Neuronal stem cell (in vitro differentiated cells): ENCODE results near the gene TIA1.

Source experiments
- DNase-seq: peaks from one replicate; pipeline ENCODE4 v3.0.0-alpha.2; 2013; ENCODE audit warnings: low spot score
- H2AFZ ChIP-seq: one replicate; pipeline ENCODE4 v1.6.1; 2013; ENCODE audit warnings: mild to moderate bottlenecking, low read length, inconsistent platforms
- H2AK5ac ChIP-seq: 2 replicates; pipeline ENCODE4 v1.6.1; 2013; ENCODE audit warnings: low read depth, mild to moderate bottlenecking, inconsistent platforms, low read length, moderate library complexity, mixed read lengths
- H2BK120ac ChIP-seq: 2 replicates; pipeline ENCODE4 v1.6.1; 2013; ENCODE audit warnings: low read depth, mild to moderate bottlenecking, inconsistent platforms, low read length, moderate library complexity, mixed read lengths
- H2BK12ac ChIP-seq: one replicate; pipeline ENCODE4 v1.6.1; 2013; ENCODE audit warnings: low read length, inconsistent platforms
- H2BK15ac ChIP-seq: 2 replicates; pipeline ENCODE4 v1.6.1; 2013; ENCODE audit warnings: mild to moderate bottlenecking, low read length, inconsistent platforms, mixed read lengths
- H2BK5ac ChIP-seq: one replicate; pipeline ENCODE4 v1.6.1; 2013; ENCODE audit warnings: inconsistent platforms, mild to moderate bottlenecking, low read length, moderate library complexity
- H3K14ac ChIP-seq: one replicate; pipeline ENCODE4 v1.6.1; 2013; ENCODE audit warnings: low read length, inconsistent platforms
- H3K18ac ChIP-seq: 2 replicates; pipeline ENCODE4 v1.6.1; 2013; ENCODE audit warnings: low read length, inconsistent platforms
- H3K23ac ChIP-seq: 2 replicates; pipeline ENCODE4 v1.6.1; 2013; ENCODE audit warnings: low read depth, mild to moderate bottlenecking, mixed read lengths, low read length, inconsistent platforms; ENCODE audit not compliant: poor library complexity
- H3K27ac ChIP-seq: replicated peaks from 3 replicates; pipeline ENCODE4 v1.5.1; 2013; ENCODE audit warnings: low read length, inconsistent platforms
- H3K27me3 ChIP-seq, 3 experiments: 2 replicates each; pipeline ENCODE4 v1.6.1; 2013; ENCODE audit warnings: low read length in 3 of 3, mild to moderate bottlenecking in 2 of 3, inconsistent platforms in 1 of 3, low read depth in 1 of 3, mixed read lengths in 1 of 3, moderate library complexity in 1 of 3; ENCODE audit not compliant: control insufficient read depth in 3 of 3, insufficient read depth in 3 of 3
- H3K36me3 ChIP-seq, 2 donors: replicated peaks in 1 of 2; 2 replicates each; pipeline ENCODE4 v1.6.1; 2013; ENCODE audit warnings: low read length in 2 of 2; ENCODE audit not compliant: control insufficient read depth in 2 of 2, insufficient read depth in 2 of 2
- H3K4ac ChIP-seq: 2 replicates; pipeline ENCODE4 v1.6.1; 2013; ENCODE audit warnings: inconsistent platforms, mild to moderate bottlenecking, low read length, moderate library complexity
- H3K4me1 ChIP-seq, 2 donors: 1 replicate in 1 of 2; 2 replicates in 1 of 2; pipeline ENCODE4 v1.6.1; 2013; ENCODE audit warnings: low read length in 2 of 2, low read depth in 1 of 2; ENCODE audit not compliant: control insufficient read depth in 2 of 2, insufficient read depth in 1 of 2
- H3K4me2 ChIP-seq: one replicate; pipeline ENCODE4 v1.6.1; 2013; ENCODE audit warnings: mild to moderate bottlenecking, low read length, inconsistent platforms; ENCODE audit not compliant: insufficient read depth, poor library complexity, severe bottlenecking
- H3K4me3 ChIP-seq, 2 donors: 2 replicates each; pipeline ENCODE4 v1.5.1; 2013; ENCODE audit warnings: low read length in 2 of 2, mild to moderate bottlenecking in 2 of 2, inconsistent platforms in 1 of 2, moderate library complexity in 1 of 2
- H3K79me1 ChIP-seq: one replicate; pipeline ENCODE4 v1.6.1; 2013; ENCODE audit warnings: low read depth, mild to moderate bottlenecking, inconsistent platforms, low read length, moderate library complexity
- H3K9ac ChIP-seq: one replicate; pipeline ENCODE4 v1.6.1; 2013; ENCODE audit warnings: mild to moderate bottlenecking, low read depth, low read length, inconsistent platforms; ENCODE audit not compliant: poor library complexity
- H3K9me3 ChIP-seq, 2 donors: replicated peaks in 1 of 2; 2 replicates each; pipeline versions ENCODE3 to v1.6.1; 2013; ENCODE audit warnings: low read length in 2 of 2, mild to moderate bottlenecking in 2 of 2, inconsistent platforms in 1 of 2, low read depth in 1 of 2, mixed read lengths in 1 of 2, moderate library complexity in 1 of 2; ENCODE audit not compliant: control insufficient read depth in 2 of 2, insufficient read depth in 1 of 2
- H4K8ac ChIP-seq: one replicate; pipeline ENCODE4 v1.6.1; 2013; ENCODE audit warnings: low read depth, mild to moderate bottlenecking, inconsistent platforms, low read length, moderate library complexity
- H4K91ac ChIP-seq: one replicate; pipeline ENCODE4 v1.6.1; 2013; ENCODE audit warnings: low read length, low read depth, mild to moderate bottlenecking, inconsistent platforms; ENCODE audit not compliant: poor library complexity
- WGBS, 2 donors: extraction: QIAGEN DNeasy Blood & Tissue Kit; methylation state at CpG; one replicate each; pipeline ENCODE4 v1.1.7; 2013; ENCODE audit warnings: missing lambda C conversion rate in 2 of 2, mixed read lengths in 1 of 2; ENCODE audit not compliant: insufficient read length in 2 of 2, insufficient replicate concordance in 1 of 2; ENCODE audit errors: extremely low coverage in 2 of 2; 5-methylcytosine and 5-hydroxymethylcytosine counted together

Gene TIA1

DNA sequence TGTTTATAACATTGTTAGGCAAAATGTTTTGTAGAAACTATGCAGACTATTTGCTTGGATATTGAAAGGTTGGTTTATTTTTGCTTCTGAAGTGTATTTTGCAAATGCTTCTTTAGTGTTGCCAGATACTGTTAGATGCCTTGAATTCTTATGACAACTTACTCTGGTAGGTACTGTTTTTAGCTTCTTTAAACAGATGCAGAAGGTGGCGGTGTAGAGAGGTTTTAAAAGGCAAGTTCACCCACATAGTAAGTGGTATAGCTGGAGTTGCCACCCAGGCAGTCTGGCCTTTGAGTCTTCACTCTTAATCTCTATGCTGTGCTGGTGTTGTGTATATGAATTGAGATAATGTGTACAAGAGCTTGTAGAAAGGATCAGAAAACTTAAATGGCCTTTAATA, 13.1 kb upstream of the TIA1 start:
- Histone ChIP-seq H2BK120ac (no peak overlapping the region), H3K4me2 (no peak overlapping the region), H3K4me1 (peaks cover 2% of the 10 kb centered on the region in 2 donors), H3K18ac (no peak overlapping the region), H3K4me3 (no peak overlapping the region), H2BK15ac (no peak overlapping the region), H2AFZ (no peak overlapping the region), H2BK5ac (no peak overlapping the region), H3K27me3 (no peaks in the 10 kb centered on the region), H3K79me1 (no peaks in the 10 kb centered on the region), H3K23ac (no peak overlapping the region), H3K9ac (no peak overlapping the region), H3K9me3 (peaks cover 4 to 6% of the 10 kb centered on the region in 2 donors), H3K36me3 (peaks cover 13 to 60% of the 10 kb centered on the region in 2 donors), H3K14ac (no peak overlapping the region), H4K91ac (no peak overlapping the region), H4K8ac (no peak overlapping the region), H2AK5ac (no peak overlapping the region), H3K4ac (no peak overlapping the region), H3K27ac (no peak overlapping the region), H2BK12ac (no peak overlapping the region)
- no CpG with 5 or more reads among the region's 1 CpG for WGBS, 2 donors
- no peak for DNase-seq

GRCh38 chr2:70258532-70258875, 10.1 kb upstream of the TIA1 start:
- no peaks in the 10 kb centered on the region for H3K9me3 ChIP-seq
- peaks cover 7 to 37% of the 10 kb centered on the region in 2 donors for H3K36me3 ChIP-seq
- peak overlapping the region; percentile 97 for H3K9ac ChIP-seq
- no peaks in the 10 kb centered on the region for H3K27me3 ChIP-seq
- H3K27ac ChIP-seq, result no peak overlapping the region
- no peak overlapping the region for H2BK12ac ChIP-seq
- peak overlapping the region; percentile 81 for H2AK5ac ChIP-seq
- no peak overlapping the region for H4K91ac ChIP-seq
- no CpG with 5 or more reads among the region's 12 CpGs for WGBS, 2 donors
- peak; percentile 11 for DNase-seq
- H3K4me2 ChIP-seq, result peak overlapping the region; percentile 72
- no peak overlapping the region for H2BK120ac ChIP-seq
- H4K8ac ChIP-seq, result no peak overlapping the region
- peak overlapping the region; percentile 75 to 97 for H3K4me3 ChIP-seq
- peaks cover 2% of the 10 kb centered on the region in 2 donors for H3K4me1 ChIP-seq
- peak overlapping the region; percentile 98 for H3K18ac ChIP-seq
- H2AFZ ChIP-seq, result peak overlapping the region; percentile 98
- peak overlapping the region; percentile 98 for H3K14ac ChIP-seq
- H3K23ac ChIP-seq, result peak overlapping the region; percentile 98
- no peaks in the 10 kb centered on the region for H3K79me1 ChIP-seq
- H2BK5ac ChIP-seq, result peak overlapping the region; percentile 82
- H2BK15ac ChIP-seq, result no peak overlapping the region
- no peak overlapping the region for H3K4ac ChIP-seq

DNA sequence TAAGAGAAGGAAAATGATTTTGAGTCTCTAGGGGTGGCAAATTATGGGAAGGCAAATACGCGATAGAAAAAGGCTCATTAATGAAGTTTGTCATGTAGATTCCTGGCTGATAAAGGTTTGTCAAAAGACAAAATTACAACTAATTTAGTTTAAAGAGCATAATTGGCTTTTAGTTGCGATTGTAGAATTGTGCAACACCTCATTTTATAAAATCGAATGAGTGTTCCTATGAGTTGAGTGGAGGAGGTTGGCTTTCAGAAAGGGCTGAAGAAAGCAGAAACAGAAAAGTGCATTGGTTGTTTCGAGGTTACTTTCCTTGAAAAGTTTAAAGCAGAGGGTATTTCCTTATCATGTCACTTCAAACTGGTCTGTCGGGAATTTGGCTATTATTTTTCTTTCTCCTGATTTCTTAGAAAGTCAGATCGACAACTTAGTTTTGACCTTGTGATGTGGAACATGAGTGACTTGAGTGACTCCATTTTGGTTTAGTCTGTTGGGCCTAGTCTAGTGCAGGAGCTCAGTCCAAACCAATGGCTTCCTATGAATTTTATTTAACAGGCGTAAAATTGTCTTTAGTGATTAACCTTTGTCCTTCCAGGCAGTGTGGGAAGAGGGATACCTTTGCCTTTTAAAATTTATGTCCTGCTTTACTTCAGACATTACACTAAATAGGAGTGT, 7.3 kb upstream of the TIA1 start:
- H2BK12ac ChIP-seq, result no peak overlapping the region
- no peak overlapping the region for H3K27ac ChIP-seq
- no peak overlapping the region for H2BK5ac ChIP-seq
- H3K4ac ChIP-seq, result no peak overlapping the region
- peaks cover 2% of the 10 kb centered on the region in 2 donors for H3K4me1 ChIP-seq
- no peak overlapping the region for H2AK5ac ChIP-seq
- H3K36me3 ChIP-seq, result peaks cover 2 to 15% of the 10 kb centered on the region in 2 donors
- no peak overlapping the region for H4K91ac ChIP-seq
- DNase-seq, result no peak
- H3K4me3 ChIP-seq, result no peak overlapping the region
- no peak overlapping the region for H2AFZ ChIP-seq
- no peak overlapping the region for H3K14ac ChIP-seq
- WGBS, 2 donors, result no CpG with 5 or more reads among the region's 8 CpGs
- H3K9ac ChIP-seq, result no peak overlapping the region
- H4K8ac ChIP-seq, result no peak overlapping the region
- H2BK15ac ChIP-seq, result no peak overlapping the region
- H3K79me1 ChIP-seq, result no peaks in the 10 kb centered on the region
- H3K27me3 ChIP-seq, result no peaks in the 10 kb centered on the region
- H3K18ac ChIP-seq, result no peak overlapping the region
- H2BK120ac ChIP-seq, result no peak overlapping the region
- no peaks in the 10 kb centered on the region for H3K9me3 ChIP-seq
- no peak overlapping the region for H3K23ac ChIP-seq
- H3K4me2 ChIP-seq, result no peak overlapping the region

GRCh38 chr2:70250434-70250833, 2.0 kb upstream of the TIA1 start:
- H4K8ac ChIP-seq, result no peak overlapping the region
- no peak overlapping the region for H3K4ac ChIP-seq
- H3K27ac ChIP-seq, result no peak overlapping the region
- H3K9me3 ChIP-seq, result no peaks in the 10 kb centered on the region
- no peak for DNase-seq
- 100% methylated on average over 3 of the region's 16 CpGs; no CpG with 5 or more reads in 1 of the 2 donors for WGBS, 2 donors
- no peak overlapping the region for H2BK15ac ChIP-seq
- no peak overlapping the region for H3K4me2 ChIP-seq
- H3K9ac ChIP-seq, result no peak overlapping the region
- peaks cover 0 to 2% of the 10 kb centered on the region in 2 donors for H3K4me1 ChIP-seq
- no peak overlapping the region for H2BK5ac ChIP-seq
- no peak overlapping the region for H2AFZ ChIP-seq
- H3K79me1 ChIP-seq, result peaks cover 2% of the 10 kb centered on the region
- no peak overlapping the region for H3K4me3 ChIP-seq
- peaks cover 0 to 10% of the 10 kb centered on the region in 2 donors for H3K36me3 ChIP-seq
- H2AK5ac ChIP-seq, result no peak overlapping the region
- no peak overlapping the region for H3K23ac ChIP-seq
- H4K91ac ChIP-seq, result no peak overlapping the region
- H2BK120ac ChIP-seq, result no peak overlapping the region
- no peaks in the 10 kb centered on the region for H3K27me3 ChIP-seq
- H3K18ac ChIP-seq, result no peak overlapping the region
- no peak overlapping the region for H2BK12ac ChIP-seq
- no peak overlapping the region for H3K14ac ChIP-seq
